Measurements from ENCODE around the gene RGPD8.
"Not testable (repeated sequence)": the region's sequence is repeated elsewhere in the genome, so short reads cannot be mapped to it uniquely, and the experiment has no call there.

- not testable (repeated sequence) for TF ChIP-seq CTCF (conservative IDR thresholded peaks at IDR 0.05); EZH2 (IDR thresholded peaks at IDR 0.05; ENCODE audit: low read depth)
Measured at GRCh38 chr2:112438603-112439261, 5.3 kb upstream of the RGPD8 start.
